Epithelial cell of esophagus (primary cell): Measurements from ENCODE around the gene SLC22A14.

Experiments
- DNase-seq: peaks from one replicate; pipeline ENCODE4 v3.0.0; 2010; ENCODE audit warnings: low read depth
- H3K4me3 ChIP-seq: 2 replicates; pipeline ENCODE4 v1.5.1; 2011; ENCODE audit warnings: mild to moderate bottlenecking, low read length, control low read depth
- TF ChIP-seq, protein P1 (sequence below): IDR thresholded peaks from 2 replicates; pipeline ENCODE4 v1.5.1; 2011; ENCODE audit warnings: low read depth, mild to moderate bottlenecking, low read length, control low read depth, inconsistent platforms; ENCODE audit not compliant: insufficient read depth; ENCODE audit errors: missing control alignments

SLC22A14 gene

DNA sequence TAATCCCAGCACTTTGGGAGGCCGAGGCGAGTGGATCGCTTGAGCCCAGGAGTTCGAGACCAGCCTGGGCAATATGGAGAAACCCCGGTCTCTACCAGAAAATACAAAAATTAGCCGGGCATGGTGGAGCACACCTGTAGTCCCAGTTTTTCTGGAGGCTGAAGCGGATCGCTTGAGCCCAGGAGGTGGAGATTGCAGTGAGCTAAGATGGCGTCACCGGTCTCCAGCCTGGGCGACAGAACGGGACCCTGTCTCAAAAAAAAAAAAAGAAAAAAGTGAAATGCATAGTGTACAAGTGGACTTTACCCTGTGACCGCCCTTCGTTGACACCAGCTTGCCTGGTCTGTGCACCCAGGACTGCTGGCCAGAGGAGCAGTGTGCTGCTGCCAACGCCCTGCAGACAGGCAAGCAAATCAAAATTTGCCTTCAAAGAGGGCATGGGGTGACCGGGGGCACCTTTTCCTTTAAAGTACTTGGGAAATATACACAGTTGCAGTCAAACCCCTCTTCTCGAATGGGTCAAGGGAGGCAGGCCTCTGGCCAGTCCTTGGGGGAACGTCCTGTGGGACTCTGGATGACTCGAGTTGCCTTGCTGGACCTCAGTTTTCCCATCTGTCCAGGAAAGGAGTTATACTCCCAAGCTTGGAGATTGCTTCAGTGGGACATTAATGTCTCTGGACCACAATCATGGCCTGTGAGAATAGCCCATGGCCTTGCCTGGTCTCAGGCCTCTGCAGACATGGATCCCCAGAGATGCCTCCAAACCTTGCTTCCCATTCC lies 65.5 kb downstream of the SLC22A14 start:
- H3K4me3 ChIP-seq, result peak overlapping the region; percentile 62
- TF ChIP-seq, protein P1, sequence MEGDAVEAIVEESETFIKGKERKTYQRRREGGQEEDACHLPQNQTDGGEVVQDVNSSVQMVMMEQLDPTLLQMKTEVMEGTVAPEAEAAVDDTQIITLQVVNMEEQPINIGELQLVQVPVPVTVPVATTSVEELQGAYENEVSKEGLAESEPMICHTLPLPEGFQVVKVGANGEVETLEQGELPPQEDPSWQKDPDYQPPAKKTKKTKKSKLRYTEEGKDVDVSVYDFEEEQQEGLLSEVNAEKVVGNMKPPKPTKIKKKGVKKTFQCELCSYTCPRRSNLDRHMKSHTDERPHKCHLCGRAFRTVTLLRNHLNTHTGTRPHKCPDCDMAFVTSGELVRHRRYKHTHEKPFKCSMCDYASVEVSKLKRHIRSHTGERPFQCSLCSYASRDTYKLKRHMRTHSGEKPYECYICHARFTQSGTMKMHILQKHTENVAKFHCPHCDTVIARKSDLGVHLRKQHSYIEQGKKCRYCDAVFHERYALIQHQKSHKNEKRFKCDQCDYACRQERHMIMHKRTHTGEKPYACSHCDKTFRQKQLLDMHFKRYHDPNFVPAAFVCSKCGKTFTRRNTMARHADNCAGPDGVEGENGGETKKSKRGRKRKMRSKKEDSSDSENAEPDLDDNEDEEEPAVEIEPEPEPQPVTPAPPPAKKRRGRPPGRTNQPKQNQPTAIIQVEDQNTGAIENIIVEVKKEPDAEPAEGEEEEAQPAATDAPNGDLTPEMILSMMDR, result no peak
- no peak for DNase-seq

DNA sequence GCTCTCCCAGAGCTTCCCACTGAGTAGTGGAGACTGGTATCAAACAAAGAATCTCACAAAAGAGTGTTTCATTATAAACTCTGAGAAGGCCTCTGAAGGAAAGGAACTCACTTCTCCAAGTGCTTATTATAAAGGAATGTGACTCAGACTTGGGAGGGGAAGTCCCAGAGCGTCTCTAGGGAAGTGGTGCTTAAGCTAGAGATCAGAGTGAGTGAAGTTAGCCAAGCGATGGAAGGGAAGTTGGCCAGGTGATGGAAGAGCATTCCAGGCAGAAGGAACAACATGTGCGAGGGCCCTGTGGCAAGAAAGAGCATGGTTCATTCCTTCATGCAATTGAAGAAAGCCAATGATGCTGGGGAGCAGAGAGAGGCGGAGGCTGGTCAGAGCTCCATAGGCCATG lies 66.8 kb downstream of the SLC22A14 start:
- peak; percentile 71 for DNase-seq
- no peak overlapping the region for H3K4me3 ChIP-seq
- TF ChIP-seq, protein P1, result no peak

GRCh38 chr3:38349684-38350359 lies 67.7 kb downstream of the SLC22A14 start:
- no peak for DNase-seq
- TF ChIP-seq, protein P1, result no peak
- no peak overlapping the region for H3K4me3 ChIP-seq

- DNase-seq, result peak; percentile 37
- TF ChIP-seq, protein P1, result no peak
- H3K4me3 ChIP-seq, result no peak overlapping the region
Measured at GRCh38 chr3:38353151-38353550, 71.1 kb downstream of the SLC22A14 start.

GRCh38 chr3:38354588-38355330 lies 72.7 kb downstream of the SLC22A14 start:
- H3K4me3 ChIP-seq, result no peak overlapping the region
- DNase-seq, result peak; percentile 68
- TF ChIP-seq, protein P1, result no peak

DNA sequence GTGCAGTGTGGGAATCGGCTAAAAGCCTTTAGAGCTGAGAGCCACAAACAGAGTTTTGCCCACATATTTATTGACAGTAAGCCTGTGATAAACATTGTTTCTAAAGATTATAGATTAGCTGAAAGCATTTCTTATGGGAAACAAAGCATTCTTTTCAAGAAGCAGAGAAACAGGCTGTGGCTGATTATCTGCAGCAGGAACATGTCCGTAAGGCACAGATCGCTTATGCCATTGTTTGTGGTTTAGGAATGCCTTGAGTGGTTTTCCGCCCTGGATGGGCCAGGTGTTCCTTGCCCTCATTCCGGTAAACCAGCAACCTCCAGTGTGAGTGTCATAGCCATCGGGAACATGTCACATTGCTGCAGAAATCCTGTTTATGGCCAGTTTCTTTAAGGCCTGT lies 76.9 kb downstream of the SLC22A14 start:
- TF ChIP-seq, protein P1, result no peak

More for the DNA sequence above, 76.9 kb downstream of the SLC22A14 start:
- no peak overlapping the region for H3K4me3 ChIP-seq
- DNase-seq, result no peak
